Activated naive CD4-positive, alpha-beta T cell treated with anti-CD3 and anti-CD28 coated beads, Interleukin-2, amount 50 U/mL, for 16 hours (primary cell): Measurements from ENCODE around the gene DCBLD1.
A peak's percentile ranks its signal among the peaks of the same experiment; 100 is the strongest.
"Not testable (repeated sequence)": the region's sequence is repeated elsewhere in the genome, so short reads cannot be mapped to it uniquely, and the experiment has no call there.

Experiments
- DNase-seq: peaks from one replicate; pipeline ENCODE4 v3.0.0-alpha.2; 2020

DCBLD1 gene

DNA sequence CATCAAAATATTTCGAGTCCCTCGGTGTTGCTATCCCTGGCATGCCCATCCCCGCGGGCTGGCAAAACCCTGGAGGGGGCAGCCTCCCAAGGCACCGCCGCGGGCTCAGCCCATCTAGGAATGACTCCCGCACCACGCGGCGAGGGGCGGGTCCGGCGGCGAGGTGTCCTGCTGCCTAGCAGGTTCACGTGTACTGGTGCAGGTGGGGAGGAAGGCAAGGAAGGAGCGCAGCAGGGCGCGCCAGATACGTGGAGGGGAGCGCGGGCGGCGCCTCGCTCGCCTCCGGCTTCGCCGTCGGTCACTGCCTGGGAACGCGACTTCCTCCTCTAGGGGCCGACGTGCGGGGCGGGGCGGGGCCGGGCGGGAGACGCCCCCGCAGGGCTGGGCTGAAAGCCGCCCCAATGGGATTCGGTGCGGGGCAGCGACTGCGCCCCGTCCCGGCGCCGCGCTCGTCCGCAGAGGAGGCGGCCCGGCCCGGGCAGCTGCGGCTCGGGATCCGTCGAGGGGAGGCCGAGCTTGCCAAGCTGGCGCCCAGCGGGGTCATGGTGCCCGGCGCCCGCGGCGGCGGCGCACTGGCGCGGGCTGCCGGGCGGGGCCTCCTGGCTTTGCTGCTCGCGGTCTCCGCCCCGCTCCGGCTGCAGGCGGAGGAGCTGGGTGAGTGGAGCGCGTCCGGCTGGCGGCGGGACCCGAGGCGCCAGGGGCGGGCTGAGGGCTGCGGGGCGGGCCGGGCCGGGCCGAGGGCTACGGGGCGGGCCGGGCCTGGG, at the start of gene DCBLD1:
Gene DCBLD1, plus strand, starts transcription at position 435 of the 764 bp plus-strand sequence. Its CDS starts 108 bp downstream, at position 543.
- peak; percentile 53 for DNase-seq

DNA sequence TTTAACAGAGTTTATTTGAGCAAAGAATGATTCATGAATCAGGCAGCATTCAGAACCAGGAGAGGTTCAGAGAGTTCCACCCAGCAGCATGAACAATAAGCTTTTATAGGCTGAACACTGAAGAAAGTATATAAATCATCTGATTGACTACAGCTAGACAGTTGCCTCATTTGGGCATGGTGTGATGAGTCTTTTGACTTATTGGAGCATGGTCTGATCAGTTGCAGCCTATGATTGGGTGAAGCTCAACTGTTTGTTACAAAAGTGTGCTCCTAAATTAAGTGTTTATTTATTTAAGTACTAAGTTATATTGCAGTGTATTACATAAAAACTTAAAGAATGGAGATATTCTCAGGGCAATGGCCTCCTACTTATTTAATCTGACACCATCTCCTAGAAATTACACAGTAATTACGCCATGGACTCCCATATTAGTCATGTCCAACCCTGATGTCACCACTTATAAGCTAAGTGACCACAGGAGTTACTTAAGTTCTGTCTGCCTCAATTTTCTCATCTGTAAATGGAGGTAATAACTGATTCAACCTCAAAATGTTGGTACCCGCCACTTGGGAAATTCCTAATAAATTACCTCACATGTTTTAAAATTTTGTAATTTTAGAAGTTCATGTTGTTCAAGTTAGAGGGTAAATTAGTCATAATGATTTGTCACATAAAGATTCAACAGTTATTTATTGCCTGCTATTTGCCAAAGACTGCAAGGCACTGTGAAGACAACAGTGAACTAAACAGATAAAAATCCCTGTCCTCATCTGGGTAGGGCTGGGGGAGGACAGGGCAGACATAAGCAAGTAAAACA, 41.6 kb upstream of the DCBLD1 start:
- no peak for DNase-seq

DNA sequence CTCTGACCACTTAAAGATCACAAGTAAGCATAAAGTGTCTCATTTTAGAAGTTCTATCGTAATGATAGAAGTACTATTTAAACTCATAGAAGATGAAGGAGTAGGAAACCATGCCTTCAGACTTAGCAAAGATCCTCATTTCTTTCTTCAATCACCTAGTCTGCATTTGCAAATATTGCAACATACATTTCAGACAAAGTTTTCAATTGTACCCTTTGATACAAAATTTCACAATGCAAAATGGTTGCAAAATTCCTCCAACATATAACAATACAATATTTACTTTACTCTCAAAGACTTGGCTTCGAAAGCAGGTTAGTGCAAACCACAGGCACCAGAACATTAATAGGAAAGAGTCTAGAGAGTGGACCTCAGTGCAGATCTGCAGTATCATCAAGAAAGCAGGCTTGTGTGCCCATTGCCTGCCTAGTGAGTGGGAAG, 40.6 kb upstream of the DCBLD1 start:
- no peak for DNase-seq

DNA sequence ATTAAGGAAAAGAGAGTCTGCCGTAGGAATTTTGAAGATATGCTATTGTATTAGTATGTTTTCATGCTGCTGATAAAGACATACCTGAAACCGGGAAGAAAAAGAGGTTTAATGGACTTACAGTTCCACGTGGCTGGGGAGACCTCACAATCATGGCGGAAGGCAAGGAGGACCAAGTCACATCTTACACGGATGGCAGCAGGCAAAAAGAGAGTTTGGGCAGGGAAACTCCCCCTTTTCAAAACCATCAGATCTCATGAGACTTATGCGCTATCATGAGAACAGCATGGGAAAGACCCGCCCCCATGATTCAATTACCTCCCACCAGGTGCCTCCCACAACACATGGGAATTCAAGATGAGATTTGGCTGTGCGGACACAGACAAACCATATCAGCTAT, 40.2 kb upstream of the DCBLD1 start:
- DNase-seq = not testable (repeated sequence)

DNA sequence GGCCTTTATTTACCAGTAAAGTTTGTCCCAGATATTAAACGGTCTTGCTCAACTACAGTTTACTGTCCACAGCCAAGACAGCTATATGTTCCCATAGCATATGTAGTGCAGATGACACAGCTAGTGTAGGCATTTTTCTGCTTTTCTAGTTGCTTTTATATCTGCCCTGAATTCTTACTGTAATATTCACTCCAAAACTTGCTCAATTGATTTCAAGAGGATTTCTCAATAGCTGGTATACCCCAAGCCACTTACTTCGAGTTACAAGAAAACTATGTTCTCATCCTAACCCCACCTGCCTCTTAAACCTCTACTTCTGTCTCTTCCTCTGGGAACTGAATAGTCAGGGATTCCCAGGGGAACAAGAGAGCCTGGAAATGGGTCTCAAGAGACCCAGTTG, 37.9 kb upstream of the DCBLD1 start:
- DNase-seq = no peak

DNA sequence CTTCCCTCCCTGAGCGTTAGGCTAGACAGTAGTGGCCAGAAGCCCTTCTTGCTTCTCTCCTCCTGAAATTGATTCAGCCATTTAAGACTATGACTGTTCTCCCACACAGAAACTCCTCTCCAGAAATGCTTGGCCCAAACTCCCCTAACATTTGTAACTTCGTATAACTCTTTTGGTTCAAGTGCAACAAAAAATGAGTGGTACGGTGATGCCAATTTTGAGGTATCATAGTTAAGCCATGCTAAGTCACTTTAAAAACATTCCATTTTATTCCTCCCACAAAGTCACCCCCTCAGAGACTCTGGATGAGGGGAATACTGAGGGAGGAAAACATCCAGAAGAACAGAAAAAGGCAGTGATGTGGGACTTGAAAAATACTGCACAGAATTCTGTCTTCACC, 35.6 kb upstream of the DCBLD1 start:
- no peak for DNase-seq

DNA sequence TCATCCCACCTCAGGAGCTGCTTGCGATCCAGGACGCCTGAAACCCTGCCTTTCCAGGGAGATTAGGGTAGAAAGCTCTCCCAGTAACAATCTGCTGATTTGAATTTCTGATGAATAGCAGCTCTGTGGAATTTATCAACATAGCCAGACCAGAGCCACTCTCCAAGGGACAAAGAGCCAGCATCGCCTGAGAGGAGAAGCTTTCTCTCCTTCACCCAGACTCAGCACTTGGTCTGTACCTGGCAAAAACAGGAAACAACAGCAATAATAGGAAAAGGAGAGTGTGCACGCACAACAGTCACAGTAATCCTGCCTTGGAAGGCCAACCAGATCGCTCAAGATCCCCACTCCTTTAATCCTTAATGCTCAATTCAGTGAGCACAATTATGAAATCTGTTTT, 34.5 kb upstream of the DCBLD1 start:
- no peak for DNase-seq

DNA sequence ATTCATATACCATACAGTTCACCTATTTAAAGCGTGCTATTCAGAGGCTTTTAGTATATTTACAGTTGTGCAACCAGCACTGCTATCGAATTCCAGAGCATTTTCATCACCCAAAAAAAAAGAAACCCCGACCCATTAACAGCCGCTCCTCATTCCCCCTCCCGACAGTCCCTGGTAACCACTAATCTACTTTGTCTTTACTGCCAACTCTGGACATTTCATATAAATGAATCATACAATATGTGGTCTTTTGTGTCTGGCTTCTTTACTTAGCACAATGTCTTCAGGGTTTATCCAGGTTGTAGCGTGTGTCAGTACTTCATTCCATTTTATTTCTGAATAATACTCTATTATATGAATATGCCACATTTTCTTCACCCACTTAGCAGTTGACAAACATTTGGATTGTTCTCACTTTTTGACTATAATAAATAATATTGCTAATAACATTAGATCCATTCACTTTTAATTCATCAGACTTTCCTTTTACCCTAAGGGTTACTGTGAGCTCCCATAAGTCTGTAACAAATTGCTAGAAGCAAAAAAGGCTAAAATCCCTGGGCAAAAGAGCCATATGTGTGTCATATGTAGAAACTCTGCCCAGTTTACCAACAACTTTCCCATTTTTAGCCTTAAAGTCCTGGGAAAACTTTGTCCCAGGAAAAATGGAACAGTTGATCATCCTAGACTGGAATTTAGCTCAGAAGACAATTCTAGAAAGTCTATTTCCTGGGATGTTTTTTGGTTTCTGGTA, 33.6 kb upstream of the DCBLD1 start:
- DNase-seq = no peak

DNA sequence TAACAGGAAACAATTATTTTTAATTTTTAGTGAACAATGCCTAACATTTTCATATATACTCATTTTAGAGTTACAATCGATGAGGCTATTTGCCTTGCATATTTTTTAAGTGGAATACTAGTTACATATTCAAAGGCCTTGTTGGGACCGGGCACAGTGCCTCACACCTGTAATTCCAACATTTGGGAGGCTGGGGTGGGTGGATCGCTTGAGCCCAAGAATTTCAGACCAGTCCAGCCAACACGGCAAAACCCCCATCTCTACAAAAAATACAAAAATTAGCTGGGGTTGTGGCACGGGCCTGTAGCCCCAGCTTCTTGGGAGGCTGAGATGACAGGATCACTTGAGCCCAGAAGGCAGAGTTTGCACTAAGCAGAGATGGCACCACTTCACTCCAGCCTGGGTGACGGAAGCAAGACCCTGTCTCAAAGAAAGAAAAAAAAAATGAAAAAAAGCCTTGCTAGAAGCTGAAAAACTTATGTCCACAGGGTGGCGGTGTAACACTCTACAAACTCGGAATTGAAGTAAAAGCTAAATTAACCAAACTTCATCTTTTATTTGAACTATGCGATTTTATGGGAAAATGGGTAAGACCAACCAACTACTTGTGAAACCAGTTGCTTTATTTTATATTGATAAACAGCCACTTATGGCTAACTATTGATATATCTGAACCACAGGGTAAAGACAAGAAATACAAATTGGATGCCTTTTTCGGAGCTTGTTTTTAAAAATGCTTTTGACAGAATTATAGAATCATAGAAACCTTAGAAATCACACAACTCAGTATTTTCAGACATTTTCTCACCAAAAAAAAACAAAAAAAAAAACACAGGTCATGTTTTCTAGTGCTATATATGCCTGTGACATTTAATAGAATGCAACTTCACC, 32.7 kb upstream of the DCBLD1 start:
- DNase-seq = peak; percentile 64

DNA sequence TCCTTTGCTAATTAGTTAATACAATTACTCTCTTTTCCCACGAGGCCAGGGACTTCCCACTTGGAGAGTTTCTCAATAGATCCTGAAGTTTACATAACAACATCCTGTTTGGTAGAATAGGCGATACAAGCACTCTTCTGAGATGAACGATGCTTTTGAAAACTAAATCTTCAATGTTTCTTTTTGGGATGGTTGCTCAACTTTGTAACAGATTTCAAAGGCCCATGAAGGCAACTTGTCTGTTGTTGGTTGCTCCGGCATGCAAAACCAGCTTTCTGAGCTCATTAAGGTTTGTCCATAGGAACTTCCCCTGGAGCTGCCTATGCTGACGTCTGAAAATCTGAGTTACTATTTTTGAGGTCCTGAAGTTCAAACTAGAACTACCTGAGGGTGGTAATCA, 30.8 kb upstream of the DCBLD1 start:
- no peak for DNase-seq

DNA sequence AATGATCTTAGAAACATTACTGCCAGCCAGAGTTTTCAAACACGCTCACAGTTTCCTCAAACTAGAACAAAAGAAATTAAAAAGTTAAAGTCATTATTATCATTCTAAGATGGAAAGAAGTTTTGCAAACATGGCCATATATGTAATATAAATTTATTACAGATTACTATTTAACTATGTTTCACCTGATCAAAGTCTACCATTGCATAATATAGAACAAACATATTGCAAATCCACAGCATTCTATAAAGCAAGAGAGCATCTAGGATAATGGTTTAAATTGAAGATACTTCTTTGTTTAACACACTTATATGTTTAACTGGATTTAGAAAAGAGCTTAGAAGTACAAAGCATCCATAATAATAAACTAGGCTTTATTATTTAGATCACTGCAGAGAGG, 26.2 kb upstream of the DCBLD1 start:
- DNase-seq = no peak

DNA sequence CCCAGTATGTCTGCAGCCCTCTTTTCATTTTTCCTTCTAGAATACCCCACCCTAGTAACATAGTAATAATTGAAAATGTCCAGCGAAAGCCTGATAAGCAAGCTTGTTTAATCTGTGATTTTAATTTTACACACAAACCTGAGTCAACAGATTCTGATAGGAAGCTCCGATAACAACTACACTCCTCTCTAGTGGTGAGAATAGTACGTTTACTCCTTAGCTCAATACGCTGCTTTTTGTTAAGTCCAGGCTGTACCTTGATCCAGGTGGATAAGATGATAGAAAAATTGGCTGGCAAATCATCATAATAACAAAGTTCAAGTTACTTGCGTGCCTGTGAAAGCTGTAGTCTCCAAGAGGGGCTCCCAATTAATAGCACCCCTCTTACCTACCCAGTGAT, 25.5 kb upstream of the DCBLD1 start:
- no peak for DNase-seq

DNA sequence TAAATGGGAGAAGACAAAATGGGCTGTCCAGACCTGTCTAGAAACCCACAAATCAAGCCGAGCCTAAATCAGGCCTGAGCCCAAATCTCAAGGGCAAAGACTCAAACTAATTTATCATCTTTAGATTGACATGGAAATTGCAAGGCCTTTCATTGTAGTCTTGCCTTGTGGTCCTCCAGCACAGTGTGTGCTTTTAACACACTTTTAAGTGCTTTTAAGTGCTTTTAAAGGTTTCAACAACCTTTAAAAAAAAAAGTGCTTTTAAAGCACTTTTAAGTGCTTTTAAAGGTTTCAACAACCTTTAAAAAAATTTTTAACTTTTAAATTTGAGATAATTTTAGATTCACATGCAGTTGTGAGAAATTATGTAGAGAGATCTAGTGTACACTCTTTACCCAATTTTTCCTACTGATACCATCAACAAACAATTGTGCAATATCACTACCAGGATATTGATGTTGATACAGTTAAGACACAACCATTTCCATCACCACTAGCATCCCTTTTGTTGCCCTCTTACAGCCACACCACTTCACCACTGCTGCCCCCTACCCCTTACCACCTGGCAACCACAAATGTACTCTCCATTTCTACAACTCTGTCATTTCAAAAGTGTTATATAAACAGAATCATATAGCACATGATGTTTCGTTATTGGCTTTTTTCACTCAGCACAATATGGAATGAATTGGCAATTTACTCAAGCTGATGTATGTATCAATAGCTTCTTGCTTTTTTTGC, 23.1 kb upstream of the DCBLD1 start:
- DNase-seq = no peak

DNA sequence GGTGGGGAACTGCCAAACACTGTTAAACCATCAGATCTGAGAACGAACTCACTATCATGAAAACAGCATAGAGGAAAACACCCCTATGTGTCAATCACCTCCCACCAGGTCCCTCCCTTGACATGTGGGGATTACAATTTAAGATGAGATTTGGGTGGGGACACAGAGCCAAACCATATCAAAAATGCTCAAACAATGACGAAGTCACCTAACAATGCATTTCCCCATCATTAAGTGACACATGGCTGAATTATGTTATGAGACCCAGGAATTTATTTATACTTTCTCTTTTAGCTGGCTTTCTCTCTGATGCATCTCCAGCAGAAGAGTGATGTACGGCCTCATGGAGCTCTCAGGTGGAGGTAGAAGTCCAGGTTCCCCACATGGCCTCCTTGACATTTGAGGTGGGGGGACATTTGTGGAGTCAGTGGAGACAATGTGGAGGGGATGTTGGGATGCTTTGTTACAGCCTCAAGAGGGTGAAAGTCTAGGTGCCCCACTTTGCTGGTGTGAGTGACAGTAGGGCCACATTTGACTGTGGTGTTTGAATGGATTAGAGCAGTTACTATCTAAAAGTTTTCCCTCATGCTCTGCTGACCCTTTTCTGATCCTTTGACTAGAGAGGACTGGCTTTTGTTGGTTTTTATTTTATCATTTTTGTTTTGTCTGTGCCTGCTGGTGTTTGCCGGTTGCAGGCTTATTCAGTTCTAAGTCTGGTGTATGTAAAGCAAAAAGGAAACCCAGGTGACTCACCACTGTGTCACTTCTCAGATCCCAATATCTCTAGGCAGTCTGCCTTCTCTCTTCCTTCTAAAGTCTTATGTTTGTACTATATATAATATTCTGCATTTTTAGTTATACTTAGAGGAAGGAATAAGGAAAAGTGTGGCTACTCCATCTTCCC, 18.5 kb upstream of the DCBLD1 start:
- DNase-seq = no peak

DNA sequence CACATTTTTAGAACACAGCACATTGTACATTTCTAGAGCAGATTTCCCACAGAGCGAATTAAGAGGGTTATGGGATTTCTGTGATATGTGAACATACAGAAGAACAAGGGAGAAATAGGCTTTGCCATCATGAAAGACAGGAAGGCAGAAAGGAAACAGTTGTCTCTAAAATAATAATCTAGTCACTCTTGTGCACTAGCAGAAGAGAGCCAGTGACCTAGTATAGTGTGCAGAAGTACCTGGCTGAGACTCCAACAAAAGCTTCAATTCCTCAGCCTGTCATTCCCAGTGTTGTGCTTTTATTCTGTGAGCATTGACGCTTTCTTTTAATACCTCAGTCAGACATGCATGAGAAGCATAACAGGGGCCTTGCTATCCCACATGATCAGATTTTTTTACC, 17.8 kb upstream of the DCBLD1 start:
- no peak for DNase-seq

DNA sequence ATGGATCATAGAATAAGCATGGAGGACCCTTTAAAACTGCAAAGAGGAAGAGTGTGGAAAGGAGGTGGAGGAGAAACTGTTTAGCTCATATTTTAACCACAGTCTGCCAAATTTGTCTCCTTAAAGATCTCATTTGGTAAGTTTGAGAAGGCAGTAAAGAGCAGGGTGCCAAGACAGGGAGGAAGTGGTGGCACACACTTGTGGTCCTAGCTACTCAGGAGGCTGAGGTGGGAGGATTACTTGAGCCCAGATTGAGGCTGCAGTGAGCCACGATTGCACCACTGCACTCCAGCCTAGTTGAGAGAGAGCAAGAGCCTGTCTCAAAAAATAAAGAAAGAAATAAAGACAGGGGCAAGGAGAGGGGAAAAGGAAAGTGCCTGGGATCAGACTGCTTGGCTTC, 16.8 kb upstream of the DCBLD1 start:
- DNase-seq = no peak

DNA sequence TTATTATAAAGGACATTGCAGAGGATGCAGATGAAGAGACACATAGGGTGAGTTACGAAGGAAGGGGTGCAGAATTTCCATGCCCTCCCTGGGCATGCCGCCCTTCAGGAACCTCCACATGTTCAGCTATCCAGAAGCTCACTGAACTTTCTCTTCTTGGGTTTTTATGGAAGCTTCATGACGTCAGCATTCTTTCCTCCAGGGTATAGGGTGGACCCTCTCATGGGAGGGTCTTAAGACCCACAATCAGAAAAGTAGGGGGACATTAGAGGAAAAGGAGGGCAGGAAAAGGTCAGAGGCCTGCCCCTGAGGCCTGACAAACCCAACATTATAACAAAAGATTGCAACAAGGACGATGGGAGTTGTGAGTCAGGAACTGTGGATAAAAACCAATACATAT, 14.6 kb upstream of the DCBLD1 start:
- no peak for DNase-seq

DNA sequence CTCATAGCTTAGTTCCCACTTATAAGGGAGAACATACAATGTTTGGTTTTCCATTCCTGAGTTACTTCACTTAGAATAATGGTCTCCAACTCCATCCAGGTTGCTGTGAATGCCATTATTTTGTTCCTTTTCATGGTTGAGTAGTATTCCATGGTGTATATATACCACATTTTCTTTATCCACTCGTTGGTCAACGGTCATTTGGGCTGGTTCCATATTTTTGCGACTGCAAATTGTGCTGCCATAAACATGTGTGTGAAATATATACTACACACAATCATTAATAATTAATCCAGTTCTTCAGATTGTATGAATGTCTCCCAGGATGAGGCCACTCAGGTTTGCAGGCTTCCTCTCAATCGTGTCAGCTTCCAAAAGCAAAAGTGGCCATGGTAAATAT, 13.9 kb upstream of the DCBLD1 start:
- DNase-seq = not testable (repeated sequence)

DNA sequence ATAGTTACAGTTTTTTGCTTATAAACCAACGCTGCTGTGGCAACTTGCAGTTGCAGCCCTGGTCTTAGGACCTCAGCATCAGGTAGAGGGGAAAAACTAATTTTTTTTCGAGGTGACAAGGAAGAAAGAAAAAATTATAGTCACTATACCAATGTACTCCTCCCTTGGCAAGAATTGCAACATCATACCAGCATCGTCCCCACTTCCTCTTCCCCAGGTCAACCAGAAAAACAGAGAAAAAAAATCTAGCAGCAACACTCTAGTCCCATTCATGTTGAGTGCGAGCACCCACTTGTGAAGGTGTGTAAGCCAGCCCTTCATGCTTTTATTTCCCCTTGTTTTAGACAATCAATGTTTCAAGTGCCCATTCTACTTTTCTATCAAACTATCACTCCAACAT, 13.1 kb upstream of the DCBLD1 start:
- no peak for DNase-seq

DNA sequence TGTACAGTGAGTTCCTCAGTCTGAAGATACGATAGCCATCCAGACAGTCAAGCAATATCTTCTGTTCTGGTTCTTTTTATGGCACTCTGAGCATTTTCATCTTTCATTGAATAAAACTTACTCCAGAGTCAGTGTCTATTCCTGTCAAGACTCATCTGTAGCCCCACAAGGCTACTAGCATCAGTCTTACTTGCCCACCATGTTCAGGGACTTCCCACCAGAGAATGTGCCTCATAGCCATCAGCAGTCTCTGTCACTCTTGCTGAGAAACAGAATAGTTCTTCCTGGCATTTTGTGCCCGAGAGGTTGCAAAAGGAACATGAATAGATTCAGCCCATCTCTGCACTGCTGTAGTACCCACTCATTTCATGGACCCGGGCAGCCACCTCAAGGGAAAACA, 12.7 kb upstream of the DCBLD1 start:
- no peak for DNase-seq

DNA sequence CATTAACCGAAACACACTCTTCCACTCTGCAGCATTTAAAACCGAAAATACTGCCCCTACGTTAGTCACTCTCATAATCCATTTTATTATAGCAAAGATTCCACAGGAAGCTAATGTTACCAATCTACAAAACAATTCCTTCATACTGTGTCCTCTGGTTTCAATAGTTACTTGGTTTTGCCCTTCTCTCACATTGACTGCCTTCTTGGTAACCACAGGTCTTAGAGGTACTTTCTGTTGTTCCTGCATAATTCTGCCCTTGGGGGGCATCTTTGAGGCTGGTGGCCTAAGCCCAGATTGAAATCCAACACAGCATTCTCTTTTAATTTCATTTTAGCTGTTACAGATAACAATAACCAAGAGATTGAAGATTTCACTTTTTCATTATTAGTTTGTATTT, 9.8 kb upstream of the DCBLD1 start:
- no peak for DNase-seq
